Measurements from ENCODE around the gene TEKT5. TPM values are rescaled to one million over a fixed set of nuclear protein-coding genes. Genes with fewer than 3 reads are reported as not detected.

Gene TEKT5
- total and polyA plus RNA-seq, 9 of the 15 experiments (the other 6 are each of a cell fraction or from before 2014, with no cell fraction given), result 0.10 to 0.19 TPM; not detected in 7

DNA sequence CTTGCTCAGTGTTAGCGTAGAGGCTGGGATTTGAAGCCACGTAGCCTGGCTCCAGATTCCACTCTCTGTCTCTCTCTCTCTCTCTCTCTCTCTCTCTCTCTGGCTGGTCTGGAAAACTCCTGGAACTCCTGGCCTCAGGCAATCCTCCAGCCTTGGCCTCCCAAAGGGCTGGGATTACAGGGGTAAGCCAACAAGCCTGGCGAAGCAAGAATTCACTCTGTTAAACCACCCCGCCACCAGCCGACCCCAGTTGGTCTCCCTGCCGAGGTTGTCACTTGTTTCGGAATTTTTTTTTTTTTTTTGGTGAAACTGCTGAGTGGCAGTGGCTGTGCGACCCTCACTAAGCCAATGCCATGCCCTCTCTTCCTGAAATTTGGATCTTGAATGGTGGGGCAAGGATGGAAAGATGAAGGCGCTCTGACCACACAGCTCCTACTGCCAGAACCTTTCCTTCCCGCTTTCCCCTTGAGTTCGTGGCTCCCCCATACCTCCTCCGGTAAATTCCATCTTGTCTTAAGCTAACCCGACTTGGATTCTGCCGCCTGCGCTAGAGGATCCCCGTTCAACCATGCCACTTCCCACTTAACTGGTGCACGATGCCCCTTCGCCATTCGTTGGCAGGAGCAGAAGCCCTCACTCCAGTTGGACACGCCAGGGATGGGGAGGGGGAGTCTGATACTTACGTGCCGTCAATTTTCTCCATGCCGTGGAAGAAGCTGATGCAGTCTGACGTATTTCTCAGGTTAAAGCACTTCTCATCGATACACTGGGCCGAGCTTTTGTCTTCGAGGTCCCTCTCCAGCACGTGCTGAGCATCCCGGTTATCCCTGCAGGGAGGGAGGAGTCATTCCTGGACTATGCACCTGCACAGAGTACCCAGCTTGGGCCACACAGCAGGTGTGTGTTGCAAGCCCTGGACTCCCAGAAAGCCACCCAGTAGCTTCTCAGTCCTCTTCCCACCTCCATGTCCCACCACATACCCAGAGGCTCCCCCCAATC lies 13.1 kb downstream of the TEKT5 start:
- H3K36me3 ChIP-seq (ENCODE audit: control insufficient read depth, insufficient read depth, low read length), result no peaks in the 10 kb centered on the region
- no peaks in the 10 kb centered on the region; a peak in 1 of 5 replicates for H3K4me1 ChIP-seq (replicated peaks in 1 of 2; ENCODE audit: control insufficient read depth in 2 of 2, insufficient read depth in 2 of 2, low read length in 2 of 2)
- peaks cover 5% of the 10 kb centered on the region; the same call in 1 of the 2 replicates for H4K20me1 ChIP-seq (replicated peaks; ENCODE audit: control insufficient read depth, insufficient read depth, low read length)
- ChIA-PET CTCF (ENCODE audit: low intra/inter-chr PET ratio) (no interaction called here), POLR2A (interaction anchor here (0.6 kb wide), 1 partner anchor 50 kb away, joined by 3 read pairs; no protein-coding TSS in a partner anchor)
- no TSS peak for BruUV-seq (replicated peaks)
- H3K4me3 ChIP-seq, result no peak overlapping the region
- ATAC-seq (no peak; the same call in 2 of the 3 replicates), DNase-seq (ENCODE audit: extremely low read depth in 1 of 4, low spot score in 3 of 4) (no peak), FAIRE-seq (no peak)
- no peak overlapping the region for H3K27ac ChIP-seq (ENCODE audit: extremely low read depth, low read depth, low read length)
- no peaks in the 10 kb centered on the region for H3K9me1 ChIP-seq (ENCODE audit: control insufficient read depth, insufficient read depth, low read length)
- no peaks in the 10 kb centered on the region for H3K79me2 ChIP-seq (ENCODE audit: control insufficient read depth, insufficient read depth, low read length)
- H3K4me2 ChIP-seq (ENCODE audit: insufficient read depth, low read length), result no peak overlapping the region
- in situ Hi-C loops (cut with MboI), result no loop called here
- WGBS (ENCODE audit: insufficient coverage, low coverage, missing lambda C conversion rate), result 7% methylated on average over 23 of the region's 29 CpGs
- H3K9me3 ChIP-seq (replicated peaks; ENCODE audit: control insufficient read depth, insufficient read depth, low read depth, low read length), result no peaks in the 10 kb centered on the region
- no peak overlapping the region for H3K9ac ChIP-seq (ENCODE audit: insufficient read depth in 1 of 2, low read depth in 2 of 2, low read length in 2 of 2)
- no peak overlapping the region for H2AFZ ChIP-seq (ENCODE audit: low read depth, low read length)
- peaks cover 42 to 59% of the 10 kb centered on the region in 2 experiments; a peak in 4 of 5 replicates for H3K27me3 ChIP-seq (ENCODE audit: control insufficient read depth in 2 of 2, insufficient read depth in 2 of 2, low read length in 2 of 2)
- intact Hi-C loops (cut with micrococcal nuclease), result no loop called here
- TF ChIP-seq, protein P1, sequence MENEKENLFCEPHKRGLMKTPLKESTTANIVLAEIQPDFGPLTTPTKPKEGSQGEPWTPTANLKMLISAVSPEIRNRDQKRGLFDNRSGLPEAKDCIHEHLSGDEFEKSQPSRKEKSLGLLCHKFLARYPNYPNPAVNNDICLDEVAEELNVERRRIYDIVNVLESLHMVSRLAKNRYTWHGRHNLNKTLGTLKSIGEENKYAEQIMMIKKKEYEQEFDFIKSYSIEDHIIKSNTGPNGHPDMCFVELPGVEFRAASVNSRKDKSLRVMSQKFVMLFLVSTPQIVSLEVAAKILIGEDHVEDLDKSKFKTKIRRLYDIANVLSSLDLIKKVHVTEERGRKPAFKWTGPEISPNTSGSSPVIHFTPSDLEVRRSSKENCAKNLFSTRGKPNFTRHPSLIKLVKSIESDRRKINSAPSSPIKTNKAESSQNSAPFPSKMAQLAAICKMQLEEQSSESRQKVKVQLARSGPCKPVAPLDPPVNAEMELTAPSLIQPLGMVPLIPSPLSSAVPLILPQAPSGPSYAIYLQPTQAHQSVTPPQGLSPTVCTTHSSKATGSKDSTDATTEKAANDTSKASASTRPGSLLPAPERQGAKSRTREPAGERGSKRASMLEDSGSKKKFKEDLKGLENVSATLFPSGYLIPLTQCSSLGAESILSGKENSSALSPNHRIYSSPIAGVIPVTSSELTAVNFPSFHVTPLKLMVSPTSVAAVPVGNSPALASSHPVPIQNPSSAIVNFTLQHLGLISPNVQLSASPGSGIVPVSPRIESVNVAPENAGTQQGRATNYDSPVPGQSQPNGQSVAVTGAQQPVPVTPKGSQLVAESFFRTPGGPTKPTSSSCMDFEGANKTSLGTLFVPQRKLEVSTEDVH (IDR thresholded peaks at IDR 0.05; ENCODE audit: low read depth, partially characterized antibody), result no peak
- TF ChIP-seq STAT5B (CRISPR knock-in tag; IDR thresholded peaks at IDR 0.05) (no peak), ZNF431 (CRISPR knock-in tag; IDR thresholded peaks at IDR 0.05) (no peak), SIRT6 (IDR thresholded peaks at IDR 0.05; ENCODE audit: low read depth, low read length) (no peak), ZNF311 (CRISPR knock-in tag; IDR thresholded peaks at IDR 0.05) (no peak), COPS2 (conservative IDR thresholded peaks at IDR 0.05) (no peak), MEF2D (tag; conservative IDR thresholded peaks at IDR 0.05; ENCODE audit: low read depth) (no peak), SNIP1 (IDR thresholded peaks at IDR 0.05; ENCODE audit: low read depth) (no peak), DIDO1 (tag; IDR thresholded peaks at IDR 0.05; ENCODE audit: low read depth) (no peak), SPI1 (IDR thresholded peaks at IDR 0.05; ENCODE audit: borderline replicate concordance, low read depth, low read length) (no peak)
- TF ChIP-seq, protein P2, sequence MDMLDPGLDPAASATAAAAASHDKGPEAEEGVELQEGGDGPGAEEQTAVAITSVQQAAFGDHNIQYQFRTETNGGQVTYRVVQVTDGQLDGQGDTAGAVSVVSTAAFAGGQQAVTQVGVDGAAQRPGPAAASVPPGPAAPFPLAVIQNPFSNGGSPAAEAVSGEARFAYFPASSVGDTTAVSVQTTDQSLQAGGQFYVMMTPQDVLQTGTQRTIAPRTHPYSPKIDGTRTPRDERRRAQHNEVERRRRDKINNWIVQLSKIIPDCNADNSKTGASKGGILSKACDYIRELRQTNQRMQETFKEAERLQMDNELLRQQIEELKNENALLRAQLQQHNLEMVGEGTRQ (CRISPR knock-in tag; IDR thresholded peaks at IDR 0.05), result no peak
- TF ChIP-seq, protein P3, sequence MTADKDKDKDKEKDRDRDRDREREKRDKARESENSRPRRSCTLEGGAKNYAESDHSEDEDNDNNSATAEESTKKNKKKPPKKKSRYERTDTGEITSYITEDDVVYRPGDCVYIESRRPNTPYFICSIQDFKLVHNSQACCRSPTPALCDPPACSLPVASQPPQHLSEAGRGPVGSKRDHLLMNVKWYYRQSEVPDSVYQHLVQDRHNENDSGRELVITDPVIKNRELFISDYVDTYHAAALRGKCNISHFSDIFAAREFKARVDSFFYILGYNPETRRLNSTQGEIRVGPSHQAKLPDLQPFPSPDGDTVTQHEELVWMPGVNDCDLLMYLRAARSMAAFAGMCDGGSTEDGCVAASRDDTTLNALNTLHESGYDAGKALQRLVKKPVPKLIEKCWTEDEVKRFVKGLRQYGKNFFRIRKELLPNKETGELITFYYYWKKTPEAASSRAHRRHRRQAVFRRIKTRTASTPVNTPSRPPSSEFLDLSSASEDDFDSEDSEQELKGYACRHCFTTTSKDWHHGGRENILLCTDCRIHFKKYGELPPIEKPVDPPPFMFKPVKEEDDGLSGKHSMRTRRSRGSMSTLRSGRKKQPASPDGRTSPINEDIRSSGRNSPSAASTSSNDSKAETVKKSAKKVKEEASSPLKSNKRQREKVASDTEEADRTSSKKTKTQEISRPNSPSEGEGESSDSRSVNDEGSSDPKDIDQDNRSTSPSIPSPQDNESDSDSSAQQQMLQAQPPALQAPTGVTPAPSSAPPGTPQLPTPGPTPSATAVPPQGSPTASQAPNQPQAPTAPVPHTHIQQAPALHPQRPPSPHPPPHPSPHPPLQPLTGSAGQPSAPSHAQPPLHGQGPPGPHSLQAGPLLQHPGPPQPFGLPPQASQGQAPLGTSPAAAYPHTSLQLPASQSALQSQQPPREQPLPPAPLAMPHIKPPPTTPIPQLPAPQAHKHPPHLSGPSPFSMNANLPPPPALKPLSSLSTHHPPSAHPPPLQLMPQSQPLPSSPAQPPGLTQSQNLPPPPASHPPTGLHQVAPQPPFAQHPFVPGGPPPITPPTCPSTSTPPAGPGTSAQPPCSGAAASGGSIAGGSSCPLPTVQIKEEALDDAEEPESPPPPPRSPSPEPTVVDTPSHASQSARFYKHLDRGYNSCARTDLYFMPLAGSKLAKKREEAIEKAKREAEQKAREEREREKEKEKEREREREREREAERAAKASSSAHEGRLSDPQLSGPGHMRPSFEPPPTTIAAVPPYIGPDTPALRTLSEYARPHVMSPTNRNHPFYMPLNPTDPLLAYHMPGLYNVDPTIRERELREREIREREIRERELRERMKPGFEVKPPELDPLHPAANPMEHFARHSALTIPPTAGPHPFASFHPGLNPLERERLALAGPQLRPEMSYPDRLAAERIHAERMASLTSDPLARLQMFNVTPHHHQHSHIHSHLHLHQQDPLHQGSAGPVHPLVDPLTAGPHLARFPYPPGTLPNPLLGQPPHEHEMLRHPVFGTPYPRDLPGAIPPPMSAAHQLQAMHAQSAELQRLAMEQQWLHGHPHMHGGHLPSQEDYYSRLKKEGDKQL (CRISPR knock-in tag; IDR thresholded peaks at IDR 0.05; ENCODE audit: borderline replicate concordance), result no peak
